Endothelial cell of umbilical vein (primary cell): ENCODE measurements around the gene ARHGEF12. TPM values are rescaled to one million over a fixed set of nuclear protein-coding genes. Genes with fewer than 3 reads are reported as not detected.

ENCODE experiments used
- BruUV-seq: library from RNA; stranded (reverse); fragments of 400-500 nt; replicated peaks from 2 replicates; lab custom pipeline; 2021; lab: Mats Ljungman, UMichigan
- CTCF ChIA-PET: fragments of 300-600, 350-600 bp; sonication (Branson Sonifier 250); formaldehyde crosslinking; loops from one replicate; lab custom pipeline; 2021; ENCODE audit warnings: antibody characterized with exemption, inconsistent platforms; lab: Charles Lee
- POLR2A ChIA-PET: fragments of 300-600, 350-600 bp; sonication (Branson Sonifier 250); formaldehyde crosslinking; loops from one replicate; lab custom pipeline; 2021; ENCODE audit warnings: antibody characterized with exemption, inconsistent platforms; lab: Charles Lee
- DNase-seq: peaks from one replicate; pipeline ENCODE4 v3.0.0-alpha.2; 2011; ENCODE audit warnings: low read depth, low spot score
- FAIRE-seq: peaks from 2 replicates; lab custom pipeline; 2011; peaks lifted over from hg19 to GRCh38; lab: Jason Lieb, UNC
- H2AFZ ChIP-seq: 2 replicates; pipeline ENCODE4 v1.6.0; 2012; ENCODE audit warnings: low read depth, low read length, control low read depth, inconsistent platforms
- H3K27ac ChIP-seq: 2 replicates; pipeline ENCODE4 v1.5.1; 2011; ENCODE audit warnings: low read depth, mild to moderate bottlenecking, control low read depth, low read length, moderate library complexity; ENCODE audit not compliant: insufficient read depth
- H3K27me3 ChIP-seq, 2 experiments: 2 replicates each; pipeline versions ENCODE4 v1.6.0 to v1.6.1; 2011; ENCODE audit warnings: low read length in 2 of 2, mixed read lengths in 1 of 2; ENCODE audit not compliant: control insufficient read depth in 2 of 2, insufficient read depth in 2 of 2
- H3K36me3 ChIP-seq, 2 experiments: 2 replicates in 1 of 2; 3 replicates in 1 of 2; pipeline ENCODE4 v1.5.1; 2011; ENCODE audit warnings: low read length in 2 of 2, mild to moderate bottlenecking in 1 of 2, moderate library complexity in 1 of 2; ENCODE audit not compliant: control insufficient read depth in 2 of 2, insufficient read depth in 2 of 2; ENCODE audit errors: extremely low read depth in 1 of 2
- H3K4me1 ChIP-seq: 3 replicates; pipeline ENCODE4 v1.5.1; 2011; ENCODE audit warnings: mild to moderate bottlenecking, low read length; ENCODE audit not compliant: control insufficient read depth, insufficient read depth; ENCODE audit errors: extremely low read depth
- H3K4me2 ChIP-seq: 2 replicates; pipeline ENCODE4 v1.6.1; 2011; ENCODE audit warnings: low read length, control low read depth, mixed read lengths; ENCODE audit not compliant: insufficient read depth
- H3K4me3 ChIP-seq, 3 experiments: fragments of 200-600 bp in 1 of 3; sonication (generic), shearing (Covaris generic) in 1 of 3; replicated peaks in 1 of 3; 2 replicates each; pipeline ENCODE4 v1.5.1; 2011 to 2016; ENCODE audit warnings: control low read depth in 3 of 3, low read length in 3 of 3, mild to moderate bottlenecking in 2 of 3, inconsistent platforms in 1 of 3, low read depth in 1 of 3, moderate library complexity in 1 of 3; ENCODE audit not compliant: insufficient read depth in 1 of 3
- H3K79me2 ChIP-seq: 2 replicates; pipeline ENCODE4 v1.6.0; 2012; ENCODE audit warnings: low read length, inconsistent platforms; ENCODE audit not compliant: control insufficient read depth, insufficient read depth
- H3K9ac ChIP-seq: replicated peaks from 2 replicates; pipeline ENCODE3; 2011; ENCODE audit warnings: low read length, control low read depth; ENCODE audit not compliant: insufficient read depth; ENCODE audit errors: extremely low read depth
- H3K9me1 ChIP-seq: replicated peaks from 3 replicates; pipeline ENCODE4 v1.6.0; 2011; ENCODE audit warnings: mild to moderate bottlenecking, low read length; ENCODE audit not compliant: control insufficient read depth, insufficient read depth; ENCODE audit errors: extremely low read depth
- H3K9me3 ChIP-seq: replicated peaks from 2 replicates; pipeline ENCODE4 v1.5.1; 2012; ENCODE audit warnings: low read length, inconsistent platforms; ENCODE audit not compliant: control insufficient read depth, insufficient read depth
- H4K20me1 ChIP-seq: replicated peaks from 2 replicates; pipeline ENCODE3; 2011; ENCODE audit warnings: mild to moderate bottlenecking, low read length; ENCODE audit not compliant: control insufficient read depth, insufficient read depth; ENCODE audit errors: extremely low read depth
- EZH2 ChIP-seq: IDR thresholded peaks from 2 replicates; pipeline ENCODE4 v1.6.1; 2012; ENCODE audit warnings: borderline replicate concordance, low read depth, mild to moderate bottlenecking, moderate library complexity, low read length, inconsistent platforms; ENCODE audit not compliant: severe bottlenecking
- FOS ChIP-seq: IDR thresholded peaks from 2 replicates; pipeline ENCODE4 v1.6.1; 2011; ENCODE audit warnings: mild to moderate bottlenecking, low read length, moderate library complexity, borderline replicate concordance; ENCODE audit not compliant: insufficient read depth
- GATA2 ChIP-seq: IDR thresholded peaks from 2 replicates; pipeline ENCODE4 v1.7.0; 2011; ENCODE audit warnings: low read depth, mild to moderate bottlenecking, moderate library complexity, mixed read lengths, low read length; ENCODE audit not compliant: insufficient read length, insufficient read depth
- JUN ChIP-seq: IDR thresholded peaks from 2 replicates; pipeline ENCODE4 v1.6.1; 2011; ENCODE audit warnings: borderline replicate concordance, low read depth; ENCODE audit not compliant: insufficient read length, insufficient read depth
- MYC ChIP-seq: IDR thresholded peaks from one replicate; pipeline ENCODE4 v1.6.1; 2011; ENCODE audit warnings: mild to moderate bottlenecking, low read depth, low read length
- POLR2A ChIP-seq: IDR thresholded peaks from 2 replicates; pipeline ENCODE4 v1.6.1; 2012; ENCODE audit warnings: low read depth, mild to moderate bottlenecking, control low read depth, low read length
- POLR2AphosphoS5 ChIP-seq: IDR thresholded peaks from 2 replicates; pipeline ENCODE4 v1.6.1; 2012; ENCODE audit warnings: low read depth, mild to moderate bottlenecking, control low read depth, low read length, moderate library complexity; ENCODE audit not compliant: insufficient read depth
- dilution Hi-C: fragments of 300-500 bp; cut with MboI; formaldehyde crosslinking; loops from one replicate; pipeline ENCODE4 v1.15.0; 2019; ENCODE audit warnings: low sequenced_read_pairs; ENCODE audit not compliant: extremely low pct_ligation_motif_present
- intact Hi-C: fragments of 100-400 bp; cut with micrococcal nuclease; formaldehyde crosslinking; loops from one replicate; pipeline ENCODE4 v1.10.0; 2022
- polyA plus RNA-seq, 4 experiments: library from polyadenylated mRNA; depleted of rRNA in 3 of 4; stranded (reverse) in 3 of 4; unstranded in 1 of 4; fragments of >200 nt; gene quantifications; 2 replicates each; pipeline versions ENCODE4 v1.2.1 to v1.2.3, GENCODE V29; 2011 to 2012; ENCODE audit warnings: missing spikeins in 1 of 4
- total RNA-seq: library from RNA; stranded (reverse); gene quantifications from 2 replicates; pipeline ENCODE4 v1.2.3, GENCODE V29; 2021
- TF ChIP-seq, protein P1 (sequence below): IDR thresholded peaks from 2 replicates; pipeline ENCODE4 v1.6.1; 2011; ENCODE audit not compliant: insufficient read depth, insufficient read length
- TF ChIP-seq, protein P2 (sequence below), 2 donors: IDR thresholded peaks; 1 replicate in 1 of 2; 2 replicates in 1 of 2; pipeline ENCODE4 v1.5.1; 2011; ENCODE audit warnings: low read length in 2 of 2, mild to moderate bottlenecking in 2 of 2, moderate library complexity in 2 of 2, control low read depth in 1 of 2, inconsistent platforms in 1 of 2, low read depth in 1 of 2; ENCODE audit not compliant: insufficient read depth in 1 of 2; ENCODE audit errors: extremely low read depth in 1 of 2

ARHGEF12 gene
- total and polyA plus RNA-seq, 2 donors (not counting 3 experiments of a cell fraction or from before 2014, with no cell fraction given): 20.9 to 125 TPM

DNA sequence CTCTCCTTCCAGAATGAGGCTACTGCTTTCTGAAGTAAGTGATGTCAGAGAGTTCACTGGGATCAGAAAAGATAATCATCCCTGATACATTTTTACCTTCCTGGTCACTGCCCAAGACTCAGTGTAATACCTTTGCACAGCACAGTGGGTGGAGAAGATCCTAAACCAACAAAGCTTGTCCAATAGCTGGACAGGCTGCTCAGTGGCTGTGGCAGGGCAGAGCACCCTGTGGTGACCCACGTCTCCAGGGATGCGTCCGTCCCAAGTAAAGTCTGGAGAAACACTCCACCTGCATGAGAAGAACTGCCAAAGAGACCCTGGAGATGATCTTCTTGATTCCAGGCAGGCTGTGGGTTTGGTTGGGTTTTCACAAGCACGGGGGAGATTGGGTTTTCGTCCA lies 42.1 kb upstream of the ARHGEF12 start:
- no peaks in the 10 kb centered on the region for H3K9me3 ChIP-seq
- no peak overlapping the region for H3K9ac ChIP-seq
- H3K27ac ChIP-seq: no peak overlapping the region
- H3K4me2 ChIP-seq: no peak overlapping the region
- TF ChIP-seq, protein P1, sequence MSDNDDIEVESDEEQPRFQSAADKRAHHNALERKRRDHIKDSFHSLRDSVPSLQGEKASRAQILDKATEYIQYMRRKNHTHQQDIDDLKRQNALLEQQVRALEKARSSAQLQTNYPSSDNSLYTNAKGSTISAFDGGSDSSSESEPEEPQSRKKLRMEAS: no peak
- TF ChIP-seq GATA2 (no peak), POLR2A (no peak), POLR2AphosphoS5 (no peak), MYC (no peak), FOS (no peak), EZH2 (no peak), JUN (no peak)
- TF ChIP-seq, protein P2, sequence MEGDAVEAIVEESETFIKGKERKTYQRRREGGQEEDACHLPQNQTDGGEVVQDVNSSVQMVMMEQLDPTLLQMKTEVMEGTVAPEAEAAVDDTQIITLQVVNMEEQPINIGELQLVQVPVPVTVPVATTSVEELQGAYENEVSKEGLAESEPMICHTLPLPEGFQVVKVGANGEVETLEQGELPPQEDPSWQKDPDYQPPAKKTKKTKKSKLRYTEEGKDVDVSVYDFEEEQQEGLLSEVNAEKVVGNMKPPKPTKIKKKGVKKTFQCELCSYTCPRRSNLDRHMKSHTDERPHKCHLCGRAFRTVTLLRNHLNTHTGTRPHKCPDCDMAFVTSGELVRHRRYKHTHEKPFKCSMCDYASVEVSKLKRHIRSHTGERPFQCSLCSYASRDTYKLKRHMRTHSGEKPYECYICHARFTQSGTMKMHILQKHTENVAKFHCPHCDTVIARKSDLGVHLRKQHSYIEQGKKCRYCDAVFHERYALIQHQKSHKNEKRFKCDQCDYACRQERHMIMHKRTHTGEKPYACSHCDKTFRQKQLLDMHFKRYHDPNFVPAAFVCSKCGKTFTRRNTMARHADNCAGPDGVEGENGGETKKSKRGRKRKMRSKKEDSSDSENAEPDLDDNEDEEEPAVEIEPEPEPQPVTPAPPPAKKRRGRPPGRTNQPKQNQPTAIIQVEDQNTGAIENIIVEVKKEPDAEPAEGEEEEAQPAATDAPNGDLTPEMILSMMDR (IDR thresholded peaks at IDR 0.05; ENCODE audit: extremely low read depth in 1 of 2, insufficient read depth in 1 of 2, low read depth in 1 of 2, low read length in 2 of 2): no peak
- H3K27me3 ChIP-seq: peaks cover 16 to 17% of the 10 kb centered on the region in 2 experiments
- H3K4me1 ChIP-seq: no peaks in the 10 kb centered on the region
- no peaks in the 10 kb centered on the region for H3K79me2 ChIP-seq
- H4K20me1 ChIP-seq: no peaks in the 10 kb centered on the region
- no peak overlapping the region for H2AFZ ChIP-seq
- DNase-seq (no peak), FAIRE-seq (no peak)
- H3K36me3 ChIP-seq: no peaks in the 10 kb centered on the region
- dilution Hi-C loops (no loop called here), intact Hi-C loops (no loop called here)
- H3K4me3 ChIP-seq: no peak overlapping the region
- POLR2A ChIA-PET: no interaction called here
- CTCF ChIA-PET: interaction anchor here (0.7 to 0.9 kb wide), 3 partner anchors 9 to 125 kb away, joined by 3 to 5 read pairs (median 3); no protein-coding TSS in a partner anchor
- H3K9me1 ChIP-seq: no peaks in the 10 kb centered on the region
- no TSS peak for BruUV-seq
